Activated naive CD8-positive, alpha-beta T cell treated with anti-CD3 and anti-CD28 coated beads for 36 hours (primary cell): ENCODE results near the gene CATSPER1. TPM values are rescaled to one million over a fixed set of nuclear protein-coding genes. Genes with fewer than 3 reads are reported as not detected.
A peak's percentile ranks its signal among the peaks of the same experiment; 100 is the strongest.

Source experiments
- DNase-seq: peaks from one replicate; pipeline ENCODE4 v3.0.0; 2021
- H3K27ac Mint-ChIP-seq: one replicate; pipeline ENCODE4 v1.8.0; 2022; ENCODE audit warnings: mild to moderate bottlenecking, moderate library complexity, mixed read lengths
- H3K27me3 Mint-ChIP-seq: one replicate; pipeline ENCODE4 v1.8.0; 2022; ENCODE audit warnings: mild to moderate bottlenecking, mixed read lengths
- H3K36me3 Mint-ChIP-seq: one replicate; pipeline ENCODE4 v1.8.0; 2021; ENCODE audit warnings: mild to moderate bottlenecking, mixed read lengths
- H3K4me1 Mint-ChIP-seq: one replicate; pipeline ENCODE4 v1.8.0; 2021; ENCODE audit warnings: mixed read lengths
- H3K4me3 Mint-ChIP-seq: one replicate; pipeline ENCODE4 v1.8.0; 2022; ENCODE audit warnings: mild to moderate bottlenecking, moderate library complexity, mixed read lengths
- H3K9me3 Mint-ChIP-seq: one replicate; pipeline ENCODE4 v1.8.0; 2022; ENCODE audit warnings: mixed read lengths
- total RNA-seq, 2 experiments: library from RNA; stranded (reverse); gene quantifications; one replicate each; pipeline ENCODE4 v1.2.3, GENCODE V29; 2021

CATSPER1 gene
- total RNA-seq, 2 experiments from 2014 or later = not detected

- Mint-ChIP-seq H3K4me1 (peaks cover 17% of the 10 kb centered on the region), H3K4me3 (no peak overlapping the region), H3K36me3 (peaks cover 32% of the 10 kb centered on the region), H3K27ac (no peak overlapping the region), H3K27me3 (no peaks in the 10 kb centered on the region), H3K9me3 (no peaks in the 10 kb centered on the region)
- DNase-seq = no peak
These were observed 20.0 kb downstream of the CATSPER1 start for GRCh38 chr11:66006134-66006890.

- peaks cover 34% of the 10 kb centered on the region for H3K4me1 Mint-ChIP-seq
- H3K9me3 Mint-ChIP-seq = no peaks in the 10 kb centered on the region
- H3K4me3 Mint-ChIP-seq = peak overlapping the region; percentile 100
- H3K27me3 Mint-ChIP-seq = no peaks in the 10 kb centered on the region
- no peak for DNase-seq
- peaks cover 49% of the 10 kb centered on the region for H3K36me3 Mint-ChIP-seq
- peak overlapping the region; percentile 38 for H3K27ac Mint-ChIP-seq
These were observed 22.1 kb downstream of the CATSPER1 start for GRCh38 chr11:66004186-66004585.

GRCh38 chr11:66003291-66003690 lies 23.0 kb downstream of the CATSPER1 start:
- peak overlapping the region; percentile 89 for H3K27ac Mint-ChIP-seq
- no peaks in the 10 kb centered on the region for H3K9me3 Mint-ChIP-seq
- H3K4me1 Mint-ChIP-seq = peaks cover 39% of the 10 kb centered on the region
- no peaks in the 10 kb centered on the region for H3K27me3 Mint-ChIP-seq
- peak overlapping the region; percentile 100 for H3K4me3 Mint-ChIP-seq
- peaks cover 54% of the 10 kb centered on the region for H3K36me3 Mint-ChIP-seq
- no peak for DNase-seq

- peaks cover 58% of the 10 kb centered on the region for H3K36me3 Mint-ChIP-seq
- H3K4me1 Mint-ChIP-seq = peaks cover 41% of the 10 kb centered on the region
- no peaks in the 10 kb centered on the region for H3K9me3 Mint-ChIP-seq
- peak overlapping the region; percentile 100 for H3K4me3 Mint-ChIP-seq
- no peaks in the 10 kb centered on the region for H3K27me3 Mint-ChIP-seq
- DNase-seq = peak; percentile 80
- peak overlapping the region; percentile 99 for H3K27ac Mint-ChIP-seq
These were observed 23.5 kb downstream of the CATSPER1 start for GRCh38 chr11:66002648-66003225.

- Mint-ChIP-seq H3K27me3 (no peaks in the 10 kb centered on the region), H3K9me3 (no peaks in the 10 kb centered on the region), H3K4me1 (peaks cover 41% of the 10 kb centered on the region), H3K36me3 (peaks cover 62% of the 10 kb centered on the region), H3K27ac (peak within 1 kb of the TSS; percentile 99), H3K4me3 (peak within 1 kb of the TSS; percentile 100)
- peak; percentile 93 for DNase-seq
These were observed 24.2 kb downstream of the CATSPER1 start, which contains the start of the genes BANF1 and EIF1AD for GRCh38 chr11:66001942-66002647. BANF1 (plus strand) TSS chr11:66002503; CDS start chr11:66003251, 748 bp downstream. EIF1AD (minus strand) TSS chr11:66002157; CDS start chr11:66000389, 1,768 bp downstream.

- Mint-ChIP-seq H3K4me3 (no peak overlapping the region), H3K36me3 (peaks cover 40% of the 10 kb centered on the region), H3K4me1 (peaks cover 24% of the 10 kb centered on the region), H3K27ac (no peak overlapping the region), H3K9me3 (no peaks in the 10 kb centered on the region), H3K27me3 (no peaks in the 10 kb centered on the region)
- no peak for DNase-seq
These were observed 29.0 kb downstream of the CATSPER1 start for GRCh38 chr11:65997286-65997685.

GRCh38 chr11:65992056-65992455 lies 34.2 kb downstream of the CATSPER1 start:
- no peaks in the 10 kb centered on the region for H3K27me3 Mint-ChIP-seq
- H3K4me3 Mint-ChIP-seq = no peak overlapping the region
- no peak overlapping the region for H3K27ac Mint-ChIP-seq
- peaks cover 6% of the 10 kb centered on the region for H3K4me1 Mint-ChIP-seq
- no peaks in the 10 kb centered on the region for H3K9me3 Mint-ChIP-seq
- peaks cover 11% of the 10 kb centered on the region for H3K36me3 Mint-ChIP-seq
- DNase-seq = no peak

GRCh38 chr11:65988791-65989592 lies 37.3 kb downstream of the CATSPER1 start:
- no peaks in the 10 kb centered on the region for H3K9me3 Mint-ChIP-seq
- H3K27ac Mint-ChIP-seq = peak overlapping the region; percentile 69
- H3K36me3 Mint-ChIP-seq = peaks cover 9% of the 10 kb centered on the region
- H3K4me1 Mint-ChIP-seq = peaks cover 6% of the 10 kb centered on the region
- peak; percentile 86 for DNase-seq
- H3K4me3 Mint-ChIP-seq = no peak overlapping the region
- no peaks in the 10 kb centered on the region for H3K27me3 Mint-ChIP-seq

- H3K27me3 Mint-ChIP-seq = no peaks in the 10 kb centered on the region
- peaks cover 9% of the 10 kb centered on the region for H3K36me3 Mint-ChIP-seq
- no peaks in the 10 kb centered on the region for H3K9me3 Mint-ChIP-seq
- no peak overlapping the region for H3K27ac Mint-ChIP-seq
- H3K4me3 Mint-ChIP-seq = no peak overlapping the region
- H3K4me1 Mint-ChIP-seq = peaks cover 6% of the 10 kb centered on the region
- DNase-seq = no peak
These were observed 38.9 kb downstream of the CATSPER1 start for GRCh38 chr11:65987336-65987735.

- Mint-ChIP-seq H3K9me3 (no peaks in the 10 kb centered on the region), H3K4me1 (peaks cover under 1% of the 10 kb centered on the region), H3K36me3 (peaks cover 11% of the 10 kb centered on the region), H3K27me3 (no peaks in the 10 kb centered on the region), H3K4me3 (no peak overlapping the region), H3K27ac (no peak overlapping the region)
- DNase-seq = no peak
These were observed 42.7 kb downstream of the CATSPER1 start for GRCh38 chr11:65983589-65983987.

GRCh38 chr11:65982824-65983588 lies 43.3 kb downstream of the CATSPER1 start:
- no peaks in the 10 kb centered on the region for H3K4me1 Mint-ChIP-seq
- H3K4me3 Mint-ChIP-seq = no peak overlapping the region
- no peaks in the 10 kb centered on the region for H3K27me3 Mint-ChIP-seq

GRCh38 chr11:65981972-65982823 lies 44.1 kb downstream of the CATSPER1 start:
- Mint-ChIP-seq H3K27me3 (no peaks in the 10 kb centered on the region), H3K4me3 (no peak overlapping the region), H3K27ac (no peak overlapping the region)

More at GRCh38 chr11:65982824-65983588, 43.3 kb downstream of the CATSPER1 start:
- DNase-seq = no peak
- Mint-ChIP-seq H3K27ac (no peak overlapping the region), H3K36me3 (peaks cover 11% of the 10 kb centered on the region), H3K9me3 (no peaks in the 10 kb centered on the region)

GRCh38 chr11:65981101-65981740 lies 45.1 kb downstream of the CATSPER1 start:
- Mint-ChIP-seq H3K27me3 (no peaks in the 10 kb centered on the region), H3K27ac (no peak overlapping the region), H3K4me3 (no peak overlapping the region)

More at GRCh38 chr11:65981972-65982823, 44.1 kb downstream of the CATSPER1 start:
- Mint-ChIP-seq H3K36me3 (peaks cover 9% of the 10 kb centered on the region), H3K9me3 (no peaks in the 10 kb centered on the region), H3K4me1 (no peaks in the 10 kb centered on the region)
- DNase-seq = no peak

More at GRCh38 chr11:65981101-65981740, 45.1 kb downstream of the CATSPER1 start:
- peaks cover 9% of the 10 kb centered on the region for H3K36me3 Mint-ChIP-seq
- no peaks in the 10 kb centered on the region for H3K9me3 Mint-ChIP-seq
- no peak for DNase-seq
- H3K4me1 Mint-ChIP-seq = no peaks in the 10 kb centered on the region
